CD14-positive monocyte (primary cell): ENCODE results near the gene CDK2. TPM values are rescaled to one million over a fixed set of nuclear protein-coding genes. Genes with fewer than 3 reads are reported as not detected.
"Not testable (repeated sequence)": the region's sequence is repeated elsewhere in the genome, so short reads cannot be mapped to it uniquely, and the experiment has no call there.

Source experiments
- DNase-seq, 3 donors: peaks; one replicate each; pipeline ENCODE4 v3.0.0-alpha.2; 2011 to 2022
- H2AFZ ChIP-seq: 2 replicates; pipeline ENCODE4 v1.6.0; 2012; ENCODE audit warnings: mild to moderate bottlenecking, low read depth, low read length, inconsistent platforms; ENCODE audit not compliant: insufficient read depth, poor library complexity, severe bottlenecking
- H3K27ac ChIP-seq, 2 donors: 1 replicate in 1 of 2; 2 replicates in 1 of 2; pipeline ENCODE4 v1.5.1; 2012 to 2013; ENCODE audit warnings: low read length in 2 of 2, control low read depth in 1 of 2, inconsistent platforms in 1 of 2, low read depth in 1 of 2, mild to moderate bottlenecking in 1 of 2
- H3K27me3 ChIP-seq, 2 donors: one replicate each; pipeline versions ENCODE4 v1.6.0 to v1.6.1; 2011 to 2013; ENCODE audit warnings: low read length in 2 of 2; ENCODE audit not compliant: control insufficient read depth in 2 of 2, insufficient read depth in 2 of 2
- H3K36me3 ChIP-seq, 2 donors: replicated peaks in 1 of 2; 1 replicate in 1 of 2; 2 replicates in 1 of 2; pipeline versions ENCODE4 v1.5.1 to v1.6.1; 2012 to 2013; ENCODE audit warnings: low read length in 2 of 2, control low read depth in 1 of 2, inconsistent platforms in 1 of 2, mild to moderate bottlenecking in 1 of 2; ENCODE audit not compliant: insufficient read depth in 2 of 2, control insufficient read depth in 1 of 2
- H3K4me1 ChIP-seq, 2 donors: 1 replicate in 1 of 2; 2 replicates in 1 of 2; pipeline versions ENCODE4 v1.5.1 to v1.6.1; 2012 to 2013; ENCODE audit warnings: low read length in 2 of 2, control low read depth in 1 of 2, inconsistent platforms in 1 of 2, mild to moderate bottlenecking in 1 of 2, moderate library complexity in 1 of 2; ENCODE audit not compliant: insufficient read depth in 2 of 2, control insufficient read depth in 1 of 2
- H3K4me2 ChIP-seq: replicated peaks from 2 replicates; pipeline ENCODE3; 2012; ENCODE audit warnings: low read length, moderate library complexity, mild to moderate bottlenecking; ENCODE audit not compliant: poor library complexity, severe bottlenecking; ENCODE audit errors: extremely low read depth
- H3K4me3 ChIP-seq, 3 experiments: fragments of 200-600 bp in 1 of 3; sonication (generic) in 1 of 3; replicated peaks in 1 of 3; 1 replicate in 2 of 3; 2 replicates in 1 of 3; pipeline ENCODE4 v1.5.1; 2011 to 2013; ENCODE audit warnings: low read length in 3 of 3, mild to moderate bottlenecking in 3 of 3, control low read depth in 2 of 3, low read depth in 2 of 3, inconsistent platforms in 1 of 3, moderate library complexity in 1 of 3
- H3K79me2 ChIP-seq: 2 replicates; pipeline ENCODE4 v1.6.0; 2012; ENCODE audit warnings: mild to moderate bottlenecking, control low read depth, inconsistent platforms, low read length, moderate library complexity; ENCODE audit not compliant: insufficient read depth
- H3K9ac ChIP-seq: 2 replicates; pipeline ENCODE4 v1.6.0; 2017; ENCODE audit warnings: low read length, mild to moderate bottlenecking; ENCODE audit not compliant: insufficient read depth, poor library complexity, severe bottlenecking
- H3K9me3 ChIP-seq, 2 donors: replicated peaks in 1 of 2; 1 replicate in 1 of 2; 2 replicates in 1 of 2; pipeline versions ENCODE4 v1.5.1 to v1.6.1; 2012 to 2013; ENCODE audit warnings: low read length in 2 of 2, control low read depth in 1 of 2; ENCODE audit not compliant: control insufficient read depth in 1 of 2, insufficient read depth in 1 of 2
- H4K20me1 ChIP-seq: 2 replicates; pipeline ENCODE4 v1.6.0; 2012; ENCODE audit warnings: mild to moderate bottlenecking, low read length, control low read depth, moderate library complexity; ENCODE audit not compliant: insufficient read depth
- H3K27ac Mint-ChIP-seq, 7 donors: one replicate each; pipeline ENCODE4 v1.8.0; 2020; ENCODE audit warnings: mild to moderate bottlenecking in 7 of 7, mixed read lengths in 7 of 7, moderate library complexity in 6 of 7, inconsistent platforms in 2 of 7
- H3K27me3 Mint-ChIP-seq, 3 donors: one replicate each; pipeline ENCODE4 v1.8.0; 2021 to 2022; ENCODE audit warnings: low read depth in 3 of 3, mild to moderate bottlenecking in 3 of 3, mixed read lengths in 3 of 3, moderate library complexity in 3 of 3, inconsistent platforms in 1 of 3
- H3K36me3 Mint-ChIP-seq, 2 donors: one replicate each; pipeline ENCODE4 v1.8.0; 2020; ENCODE audit warnings: mixed read lengths in 2 of 2, inconsistent platforms in 1 of 2, mild to moderate bottlenecking in 1 of 2
- H3K4me1 Mint-ChIP-seq: one replicate; pipeline ENCODE4 v1.8.0; 2020; ENCODE audit warnings: mild to moderate bottlenecking, mixed read lengths
- H3K4me3 Mint-ChIP-seq, 2 donors: one replicate each; pipeline ENCODE4 v1.8.0; 2020; ENCODE audit warnings: mild to moderate bottlenecking in 2 of 2, mixed read lengths in 2 of 2, moderate library complexity in 1 of 2
- H3K9me3 Mint-ChIP-seq, 7 donors: one replicate each; pipeline ENCODE4 v1.8.0; 2020 to 2022; ENCODE audit warnings: mixed read lengths in 7 of 7, mild to moderate bottlenecking in 6 of 7, moderate library complexity in 6 of 7, inconsistent platforms in 2 of 7
- WGBS: methylation state at CpG from one replicate; pipeline ENCODE4 v1.1.5; 2013; ENCODE audit warnings: missing lambda C conversion rate; ENCODE audit not compliant: insufficient coverage; 5-methylcytosine and 5-hydroxymethylcytosine counted together
- intact Hi-C, 2 donors: fragments of 100-400 bp; cut with micrococcal nuclease; formaldehyde crosslinking; loops; one replicate each; pipeline versions ENCODE4 v1.15.0 to v1.15.1; 2023
- polyA plus RNA-seq, 3 donors: library from polyadenylated mRNA; depleted of rRNA in 1 of 3; unstranded in 2 of 3; stranded (reverse) in 1 of 3; fragments of 300-500 nt in 2 of 3; fragments of >200 nt in 1 of 3; fragmentation: Illumina TruSeq in 2 of 3; gene quantifications; 1 replicate in 2 of 3; 2 replicates in 1 of 3; pipeline ENCODE4 v1.2.3, GENCODE V29; 2012 to 2021
- TF ChIP-seq, protein P1 (sequence below): fragments of 200-600 bp; IDR thresholded peaks from one replicate; pipeline ENCODE4 v1.8.0; 2022; ENCODE audit warnings: antibody characterized with exemption, mild to moderate bottlenecking

CDK2 gene
- polyA plus RNA-seq, 3 donors = 4.1 to 11.8 (median 4.7) TPM

DNA sequence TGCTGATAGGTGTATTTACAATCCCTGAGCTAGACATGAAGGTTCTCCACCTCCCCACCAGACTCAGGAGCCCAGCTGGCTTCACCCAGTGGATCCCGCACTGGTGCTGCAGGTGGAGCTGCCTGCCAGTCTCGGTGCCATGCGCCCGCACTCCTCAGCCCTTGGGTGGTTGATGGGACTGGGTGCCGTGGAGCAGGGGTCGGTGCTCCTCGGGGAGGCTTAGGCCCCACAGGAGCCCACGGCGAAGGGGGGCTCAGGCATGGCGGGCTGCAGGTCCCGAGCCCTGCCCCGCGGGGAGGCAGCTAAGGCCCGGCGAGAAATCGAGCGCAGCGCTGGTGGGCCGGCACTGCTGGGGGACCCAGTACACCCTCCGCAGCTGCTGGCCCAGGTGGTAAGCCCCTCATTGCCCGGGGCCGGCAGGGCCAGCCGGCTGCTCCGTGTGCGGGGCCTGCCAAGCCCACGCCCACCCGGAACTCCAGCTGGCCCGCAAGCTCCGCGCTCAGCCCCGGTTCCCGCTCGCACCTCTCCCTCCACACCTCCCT lies 33.4 kb downstream of the CDK2 start:
- not testable (repeated sequence) for DNase-seq, H2AFZ ChIP-seq, H3K4me3 ChIP-seq, H3K27me3 ChIP-seq, H3K4me2 ChIP-seq, H3K9ac ChIP-seq, H3K79me2 ChIP-seq, H3K9me3 ChIP-seq, H3K9me3 Mint-ChIP-seq, H4K20me1 ChIP-seq, H3K4me3 Mint-ChIP-seq, H3K27me3 Mint-ChIP-seq, H3K27ac ChIP-seq, H3K27ac Mint-ChIP-seq
- peaks cover 34 to 53% of the 10 kb centered on the region in 2 donors for H3K36me3 Mint-ChIP-seq
- over 99% methylated on average over 17 of the region's 33 CpGs for WGBS
- intact Hi-C loops = loop anchor here (5.0 to 10.0 kb wide), 2 partner anchors 42 to 105 kb away; partner anchors contain the start of genes PA2G4 (in 1 of the 2) and RPS26 (in 1 of the 2)
- Histone ChIP-seq H3K4me1 (peaks cover 14 to 19% of the 10 kb centered on the region in 2 donors), H3K36me3 (peaks cover 17 to 31% of the 10 kb centered on the region in 2 donors)
- H3K4me1 Mint-ChIP-seq = peaks cover 32% of the 10 kb centered on the region

DNA sequence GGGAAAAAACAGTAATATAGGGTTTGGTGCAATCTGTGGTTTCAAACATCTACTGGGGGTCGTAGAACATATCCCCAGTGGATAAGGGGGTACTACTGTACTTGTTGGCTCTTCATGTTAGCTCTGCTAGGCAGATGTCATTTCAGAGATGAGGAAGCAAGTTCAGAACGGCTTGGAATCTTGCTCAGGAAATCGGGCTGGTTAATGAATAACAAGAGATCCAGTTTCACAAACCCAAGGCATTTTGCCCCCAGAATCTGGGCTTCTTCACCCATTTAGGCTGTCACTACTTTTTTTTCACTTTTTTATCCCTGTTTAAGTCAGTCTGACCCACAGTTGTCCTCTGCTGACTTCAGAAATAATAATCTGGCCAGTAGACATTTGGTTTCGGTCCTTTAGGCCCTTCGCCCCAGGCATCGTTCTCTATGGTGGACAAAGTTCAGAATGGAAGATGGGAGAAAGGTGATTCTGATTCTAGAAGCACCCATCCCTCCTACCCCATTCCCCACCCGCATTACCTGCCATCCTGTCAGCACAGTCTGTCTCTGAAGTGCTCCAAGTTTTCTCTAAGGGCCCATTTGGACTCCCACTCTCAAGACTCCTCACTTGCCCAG lies 35.0 kb downstream of the CDK2 start:
- no peaks in the 10 kb centered on the region for H3K9me3 ChIP-seq
- H3K36me3 ChIP-seq = peaks cover 17 to 26% of the 10 kb centered on the region in 2 donors
- Mint-ChIP-seq H3K4me1 (peaks cover 34% of the 10 kb centered on the region), H3K4me3 (no peak overlapping the region), H3K36me3 (peaks cover 31 to 52% of the 10 kb centered on the region in 2 donors), H3K27me3 (no peaks in the 10 kb centered on the region), H3K27ac (peak overlapping the region in 1 of 7 donors; percentile 21), H3K9me3 (no peaks in the 10 kb centered on the region)
- TF ChIP-seq, protein P1, sequence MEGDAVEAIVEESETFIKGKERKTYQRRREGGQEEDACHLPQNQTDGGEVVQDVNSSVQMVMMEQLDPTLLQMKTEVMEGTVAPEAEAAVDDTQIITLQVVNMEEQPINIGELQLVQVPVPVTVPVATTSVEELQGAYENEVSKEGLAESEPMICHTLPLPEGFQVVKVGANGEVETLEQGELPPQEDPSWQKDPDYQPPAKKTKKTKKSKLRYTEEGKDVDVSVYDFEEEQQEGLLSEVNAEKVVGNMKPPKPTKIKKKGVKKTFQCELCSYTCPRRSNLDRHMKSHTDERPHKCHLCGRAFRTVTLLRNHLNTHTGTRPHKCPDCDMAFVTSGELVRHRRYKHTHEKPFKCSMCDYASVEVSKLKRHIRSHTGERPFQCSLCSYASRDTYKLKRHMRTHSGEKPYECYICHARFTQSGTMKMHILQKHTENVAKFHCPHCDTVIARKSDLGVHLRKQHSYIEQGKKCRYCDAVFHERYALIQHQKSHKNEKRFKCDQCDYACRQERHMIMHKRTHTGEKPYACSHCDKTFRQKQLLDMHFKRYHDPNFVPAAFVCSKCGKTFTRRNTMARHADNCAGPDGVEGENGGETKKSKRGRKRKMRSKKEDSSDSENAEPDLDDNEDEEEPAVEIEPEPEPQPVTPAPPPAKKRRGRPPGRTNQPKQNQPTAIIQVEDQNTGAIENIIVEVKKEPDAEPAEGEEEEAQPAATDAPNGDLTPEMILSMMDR = no peak
- WGBS = 65% methylated on average over 3 of the region's 7 CpGs
- no peak for DNase-seq
- peaks cover 10 to 12% of the 10 kb centered on the region in 2 donors for H3K4me1 ChIP-seq
- H3K27me3 ChIP-seq = no peaks in the 10 kb centered on the region
- no peak overlapping the region for H2AFZ ChIP-seq
- no peak overlapping the region for H3K4me3 ChIP-seq
- no peak overlapping the region for H3K9ac ChIP-seq
- H3K27ac ChIP-seq = no peak overlapping the region
- no peak overlapping the region for H3K4me2 ChIP-seq
- intact Hi-C loops = no loop called here
- H3K79me2 ChIP-seq = peaks cover 6% of the 10 kb centered on the region
- no peaks in the 10 kb centered on the region for H4K20me1 ChIP-seq

DNA sequence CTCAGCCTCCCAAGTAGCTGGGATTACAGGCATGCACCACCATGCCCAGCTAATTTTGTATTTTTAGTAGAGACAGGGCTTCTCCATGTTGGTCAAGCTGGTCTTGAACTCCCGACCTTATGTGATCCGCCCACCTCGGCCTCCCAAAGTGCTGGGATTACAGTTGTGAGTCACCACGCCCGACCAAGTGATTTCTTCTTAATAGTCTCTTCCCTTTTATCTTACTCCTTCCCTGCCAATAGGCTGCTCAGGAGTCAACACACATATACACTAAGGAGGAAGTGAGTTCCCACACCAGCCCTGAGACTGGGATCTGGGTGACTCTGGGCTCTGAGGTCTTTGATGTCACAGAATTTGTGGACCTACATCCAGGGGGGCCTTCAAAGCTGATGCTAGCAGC lies 36.7 kb downstream of the CDK2 start:
- H4K20me1 ChIP-seq, H3K4me3 Mint-ChIP-seq, H3K27me3 Mint-ChIP-seq, H3K9me3 ChIP-seq, H3K4me3 ChIP-seq, H3K27me3 ChIP-seq, H3K9me3 Mint-ChIP-seq, H2AFZ ChIP-seq, intact Hi-C loops, H3K9ac ChIP-seq, H3K79me2 ChIP-seq, H3K27ac ChIP-seq, H3K4me2 ChIP-seq: not testable (repeated sequence)
- Mint-ChIP-seq H3K27ac (peak overlapping the region; percentile 15 to 82 (median 46)), H3K36me3 (peaks cover 31 to 52% of the 10 kb centered on the region in 2 donors), H3K4me1 (peaks cover 31% of the 10 kb centered on the region)
- peak; percentile 21 to 52 (median 26) for DNase-seq
- 74% methylated on average over 3 of the region's 5 CpGs for WGBS
- Histone ChIP-seq H3K36me3 (peaks cover 17 to 26% of the 10 kb centered on the region in 2 donors), H3K4me1 (peaks cover 5 to 12% of the 10 kb centered on the region in 2 donors)
